GM10266 (cell line): ENCODE measurements around the gene TFF2.

Experiments
- DNase-seq: peaks from one replicate; pipeline ENCODE4 v3.0.0; 2012; ENCODE audit errors: extremely low spot score
- CTCF ChIP-seq: IDR thresholded peaks from 2 replicates; pipeline ENCODE4 v1.5.1; 2012; ENCODE audit warnings: mild to moderate bottlenecking, low read depth; ENCODE audit not compliant: control insufficient read depth, insufficient read depth; ENCODE audit errors: missing control alignments

The TFF2 gene

DNA sequence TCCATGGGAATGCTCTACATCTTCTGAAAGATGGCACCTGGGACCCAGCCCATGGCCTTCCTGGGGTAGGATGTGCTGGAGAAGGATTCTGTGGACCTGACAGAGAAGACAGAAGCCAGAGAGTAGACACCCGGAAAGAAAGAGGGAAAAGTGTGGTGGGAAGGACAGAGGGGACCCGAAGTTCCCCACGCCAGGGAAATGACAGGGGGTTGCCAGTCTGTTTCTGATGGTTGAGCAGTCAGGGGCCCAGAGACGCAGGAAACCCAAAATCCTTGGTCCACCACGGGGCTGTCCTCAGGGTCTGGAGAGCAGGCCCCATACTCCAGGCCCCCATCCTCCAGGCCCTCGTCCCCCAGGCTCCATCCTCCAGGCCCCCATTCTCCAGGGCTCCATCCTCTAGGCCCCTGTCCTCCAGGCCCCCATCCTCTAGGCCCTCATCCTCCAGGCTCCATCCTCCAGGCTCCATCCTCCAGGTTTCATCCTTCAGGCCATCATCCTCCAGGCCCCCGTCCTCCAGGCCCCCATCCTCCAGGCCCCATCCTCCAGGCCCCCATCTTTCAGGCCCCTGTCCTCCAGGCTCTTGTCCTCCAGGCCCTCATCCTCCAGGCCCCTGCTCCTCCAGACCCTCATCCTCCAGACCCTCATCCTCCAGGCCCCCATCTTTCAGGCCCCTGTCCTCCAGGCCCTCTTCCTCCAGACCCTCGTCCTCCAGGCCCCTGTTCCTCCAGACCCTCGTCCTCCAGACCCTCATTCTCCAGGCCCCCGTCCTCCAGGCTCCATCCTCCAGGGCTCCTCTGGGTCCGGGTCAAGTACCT lies 1.0 kb upstream of the TFF2 start:
- no peak for TF ChIP-seq CTCF
- DNase-seq, result no peak

- DNase-seq, result no peak
- TF ChIP-seq CTCF, result no peak
Measured at GRCh38 chr21:42350318-42350910, 380 bp downstream of the TFF2 start.

- no peak for DNase-seq
- no peak for TF ChIP-seq CTCF
Measured at GRCh38 chr21:42349420-42350317, 1.1 kb downstream of the TFF2 start.

GRCh38 chr21:42348762-42349161 lies 2.0 kb downstream of the TFF2 start:
- no peak for DNase-seq
- no peak for TF ChIP-seq CTCF

DNA sequence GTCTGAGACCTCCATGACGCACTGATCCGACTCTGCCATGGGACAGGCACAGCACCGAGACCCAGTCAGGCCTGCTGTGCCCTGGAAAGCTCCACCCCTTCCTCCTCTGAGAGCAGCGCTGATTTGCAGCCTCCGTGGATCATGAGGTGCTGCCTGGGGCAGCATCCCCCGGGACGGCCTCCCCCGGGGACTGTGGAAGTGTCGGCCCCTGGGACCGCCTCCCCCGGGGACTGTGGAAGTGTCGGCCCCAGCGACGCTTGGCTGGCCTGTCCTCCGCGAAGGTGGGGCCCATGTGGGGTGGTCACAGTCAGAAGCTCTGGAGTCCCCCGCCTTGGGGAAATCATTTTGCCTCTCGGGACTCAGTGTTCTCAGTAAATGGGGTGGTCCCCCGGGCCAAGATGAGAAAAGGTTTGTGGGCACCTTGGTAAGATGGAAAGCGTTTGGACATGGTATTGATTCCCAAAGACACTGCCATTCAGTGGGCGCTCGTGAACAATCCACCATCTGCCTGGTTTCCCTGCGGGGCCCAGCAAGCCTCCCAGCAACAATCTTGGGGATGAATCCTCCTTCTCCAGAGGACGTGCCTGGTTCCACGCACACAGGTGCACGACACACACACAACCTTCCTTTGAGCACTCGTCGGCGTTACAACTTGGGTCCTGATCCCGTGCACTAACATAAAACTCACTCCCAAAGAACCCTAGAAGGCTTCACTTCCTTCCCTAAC lies 3.0 kb downstream of the TFF2 start:
- no peak for DNase-seq
- TF ChIP-seq CTCF, result no peak

GRCh38 chr21:42346866-42347600 lies 3.8 kb downstream of the TFF2 start:
- no peak for TF ChIP-seq CTCF
- DNase-seq, result no peak
